GM12878 (cell line): ENCODE results near the gene SAYSD1. TPM values are rescaled to one million over a fixed set of nuclear protein-coding genes. Genes with fewer than 3 reads are reported as not detected.

Experiments used
- ATAC-seq: fragments of 200-7000 bp; cut with Tn5 transposase; 3 replicates; pipeline ENCODE4 v1.9.1; 2020; ENCODE audit warnings: mild to moderate bottlenecking, moderate library complexity
- BruUV-seq: library from RNA; stranded (reverse); fragments of 400-500 nt; replicated peaks from 2 replicates; lab custom pipeline; 2021; lab: Mats Ljungman, UMichigan
- CTCF ChIA-PET: fragments of 300-600 bp; sonication (Branson Sonifier 250); formaldehyde crosslinking; extraction: SDS; loops from one replicate; lab custom pipeline; 2021; ENCODE audit warnings: inconsistent platforms; lab: Yijun Ruan, JAX
- POLR2A ChIA-PET: fragments of 350-600 bp; formaldehyde crosslinking; extraction: SDS; loops from one replicate; lab custom pipeline; 2021; ENCODE audit warnings: inconsistent platforms; lab: Charles Lee
- RAD21 ChIA-PET: fragments of 300-600 bp; sonication (Branson Sonifier 250); formaldehyde crosslinking; loops from one replicate; lab custom pipeline; 2023; ENCODE audit warnings: antibody characterized with exemption; ENCODE audit not compliant: unreplicated experiment; lab: Charles Lee
- SMC1A ChIA-PET: fragments of 300-600 bp; sonication (Branson Sonifier 250); formaldehyde crosslinking; loops from one replicate; lab custom pipeline; 2023; ENCODE audit not compliant: unreplicated experiment, uncharacterized antibody; lab: Charles Lee
- DNase-seq: peaks from one replicate; pipeline ENCODE4 v3.0.0-alpha.2; 2011; ENCODE audit warnings: low read depth, low spot score
- FAIRE-seq: peaks from 3 replicates; lab custom pipeline; 2011; peaks lifted over from hg19 to GRCh38; lab: Jason Lieb, UNC
- H2AFZ ChIP-seq: 2 replicates; pipeline ENCODE4 v1.6.0; 2011; ENCODE audit warnings: low read depth, low read length, control low read depth; ENCODE audit not compliant: control insufficient read depth
- H3K27ac ChIP-seq: 2 replicates; pipeline ENCODE4 v1.5.1; 2011; ENCODE audit warnings: control low read depth; ENCODE audit not compliant: control insufficient read depth, insufficient read depth
- H3K27me3 ChIP-seq, 2 experiments: replicated peaks in 1 of 2; 2 replicates each; pipeline versions ENCODE4 v1.6.0 to v1.6.1; 2011; ENCODE audit warnings: low read length in 1 of 2; ENCODE audit not compliant: control insufficient read depth in 2 of 2, insufficient read depth in 2 of 2
- H3K36me3 ChIP-seq, 2 experiments: 2 replicates each; pipeline ENCODE4 v1.5.1; 2011; ENCODE audit warnings: low read length in 1 of 2; ENCODE audit not compliant: control insufficient read depth in 2 of 2, insufficient read depth in 2 of 2
- H3K4me1 ChIP-seq: 2 replicates; pipeline ENCODE4 v1.6.1; 2011; ENCODE audit warnings: mild to moderate bottlenecking, low read length, moderate library complexity, mixed read lengths; ENCODE audit not compliant: control insufficient read depth, insufficient read depth
- H3K4me2 ChIP-seq: 2 replicates; pipeline ENCODE4 v1.6.0; 2011; ENCODE audit warnings: control low read depth; ENCODE audit not compliant: control insufficient read depth, insufficient read depth
- H3K4me3 ChIP-seq: fragments of 200-600 bp; sonication (generic); 2 replicates; pipeline ENCODE4 v1.5.1; 2016
- H3K79me2 ChIP-seq: 2 replicates; pipeline ENCODE4 v1.6.0; 2011; ENCODE audit warnings: low read length; ENCODE audit not compliant: control insufficient read depth, insufficient read depth
- H3K9ac ChIP-seq: 2 replicates; pipeline ENCODE4 v1.8.0; 2011; ENCODE audit warnings: low read length, control low read depth, mixed read lengths; ENCODE audit not compliant: control insufficient read depth, insufficient read depth
- H3K9me3 ChIP-seq: replicated peaks from 3 replicates; pipeline ENCODE4 v1.5.1; 2011; ENCODE audit warnings: mild to moderate bottlenecking, low read length; ENCODE audit not compliant: control insufficient read depth, insufficient read depth
- H4K20me1 ChIP-seq: 2 replicates; pipeline ENCODE4 v1.6.0; 2011; ENCODE audit not compliant: control insufficient read depth, insufficient read depth
- CHD4 ChIP-seq: fragments of 200-600 bp; sonication (generic); IDR thresholded peaks from 2 replicates; pipeline ENCODE4 v1.6.1; 2016; ENCODE audit warnings: mild to moderate bottlenecking
- HCFC1 ChIP-seq: fragments of 150-350 bp; IDR thresholded peaks from 2 replicates; pipeline ENCODE4 v1.6.1; 2014; ENCODE audit warnings: low read length
- SIN3A ChIP-seq: IDR thresholded peaks from 2 replicates; pipeline ENCODE4 v1.6.1; 2012; ENCODE audit warnings: low read depth, low read length, improper control_type of control experiment
- SPI1 ChIP-seq: IDR thresholded peaks from 2 replicates; pipeline ENCODE4 v1.6.1; 2011; ENCODE audit warnings: low read depth, mild to moderate bottlenecking, low read length, moderate library complexity, borderline replicate concordance; ENCODE audit not compliant: insufficient read depth
- WGBS: methylation state at CpG from one replicate; pipeline ENCODE4 v1.1.6; 2016; ENCODE audit warnings: low lambda C conversion rate; ENCODE audit not compliant: insufficient replicate concordance, insufficient coverage; ENCODE audit errors: missing lambda C conversion rate; 5-methylcytosine and 5-hydroxymethylcytosine counted together
- in situ Hi-C: fragments of 300-500 bp; cut with MboI; formaldehyde crosslinking; loops from 9 replicates; pipeline ENCODE4 v1.14.3; 2018; ENCODE audit warnings: mixed read lengths
- intact Hi-C: fragments of 100-400 bp; cut with micrococcal nuclease; formaldehyde crosslinking; loops from one replicate; pipeline ENCODE4 v1.14.2; 2022; ENCODE audit not compliant: unreplicated experiment
- polyA plus RNA-seq, 11 experiments: library from polyadenylated mRNA; depleted of rRNA in 4 of 11; unstranded in 6 of 11; stranded (reverse) in 5 of 11; fragments of >200 nt; fragmentation: Nextera tagmentation in 4 of 11; fragmentation: Illumina TruSeq in 1 of 11; extraction: Ambion mirVana in 4 of 11; extraction: Trizol in 1 of 11; gene quantifications; 1 replicate in 1 of 11; 2 replicates in 10 of 11; pipeline versions ENCODE4 v1.2.1 to v1.2.3, GENCODE V29; 2011 to 2016; ENCODE audit warnings: inconsistent platforms in 2 of 11, missing spikeins in 2 of 11, low read depth in 1 of 11
- total RNA-seq, 4 experiments: library from RNA; depleted of rRNA in 3 of 4; stranded (reverse); fragments of >200 nt in 3 of 4; fragmentation: Illumina TruSeq in 1 of 4; extraction: Trizol in 1 of 4; gene quantifications; 2 replicates each; pipeline versions ENCODE4 v1.2.1 to v1.2.3, GENCODE V29; 2013 to 2021

Gene SAYSD1
- total and polyA plus RNA-seq, 10 of the 15 experiments (the other 5 are each of a cell fraction or from before 2014, with no cell fraction given), result 1.5 to 7.3 (median 6.4) TPM

- no TSS peak for BruUV-seq
- Histone ChIP-seq H3K9me3 (no peaks in the 10 kb centered on the region), H3K79me2 (no peaks in the 10 kb centered on the region), H3K4me2 (no peak overlapping the region), H3K36me3 (no peaks in the 10 kb centered on the region), H3K27me3 (peaks cover 0 to 2% of the 10 kb centered on the region in 2 experiments; a peak in 2 of 4 replicates), H3K9ac (no peak overlapping the region), H3K27ac (no peak overlapping the region), H4K20me1 (no peaks in the 10 kb centered on the region), H2AFZ (no peak overlapping the region)
- ChIA-PET SMC1A (no interaction called here), POLR2A (no interaction called here)
- WGBS, result 25% methylated on average over 6 of the region's 6 CpGs
- ATAC-seq, result no peak
- TF ChIP-seq SIN3A, result no peak
- no peak for TF ChIP-seq HCFC1
- TF ChIP-seq, all 136 proteins: peak for 0
- CTCF ChIA-PET, result no interaction called here
- FAIRE-seq, result no peak
- intact Hi-C loops (loop anchor here (10.0 kb wide), 1 partner anchor 159 kb away; no protein-coding TSS in a partner anchor), in situ Hi-C loops (no loop called here)
- H3K4me1 ChIP-seq, result no peaks in the 10 kb centered on the region
- RAD21 ChIA-PET, result no interaction called here
- H3K4me3 ChIP-seq, result no peak overlapping the region
- DNase-seq, result no peak
These were observed 38.9 kb upstream of the SAYSD1 start for GRCh38 chr6:39153766-39154397.

GRCh38 chr6:39152262-39152661 lies 37.3 kb upstream of the SAYSD1 start:
- in situ Hi-C loops, result no loop called here
- POLR2A ChIA-PET, result no interaction called here
- H3K36me3 ChIP-seq, result no peaks in the 10 kb centered on the region
- TF ChIP-seq CHD4 (no peak), SPI1 (peak; percentile 48; the same call in 1 of the 2 replicates)
- TF ChIP-seq, all 136 proteins: peak for 1
- Histone ChIP-seq H3K4me1 (no peaks in the 10 kb centered on the region), H3K79me2 (no peaks in the 10 kb centered on the region), H3K4me3 (no peak overlapping the region), H3K9me3 (no peaks in the 10 kb centered on the region), H4K20me1 (no peaks in the 10 kb centered on the region), H3K27ac (no peak overlapping the region), H3K27me3 (peaks cover 0 to 2% of the 10 kb centered on the region in 2 experiments; a peak in 2 of 4 replicates), H3K4me2 (no peak overlapping the region), H3K9ac (no peak overlapping the region), H2AFZ (no peak overlapping the region)
- WGBS, result 4% methylated on average over 5 of the region's 5 CpGs
- BruUV-seq, result no TSS peak
- FAIRE-seq (no peak), DNase-seq (no peak), ATAC-seq (no peak)
- SMC1A ChIA-PET, result interaction anchor here (0.9 to 1.2 kb wide), 6 partner anchors 14 to 154 kb away, joined by 3 to 5 read pairs (median 3); no protein-coding TSS in a partner anchor
- CTCF ChIA-PET, result interaction anchor here (0.6 to 1.6 kb wide), 4 partner anchors 11 to 201 kb away, joined by 3 to 6 read pairs (median 4); no protein-coding TSS in a partner anchor
- RAD21 ChIA-PET, result interaction anchor here (1.0 to 1.3 kb wide), 4 partner anchors 14 to 158 kb away, joined by 3 to 6 read pairs (median 4); no protein-coding TSS in a partner anchor
- intact Hi-C loops, result loop anchor here (10.0 kb wide), 1 partner anchor 157 kb away; no protein-coding TSS in a partner anchor
